Transverse colon (tissue), 4 donors: ENCODE results near the gene PRR30. TPM values are rescaled to one million over a fixed set of nuclear protein-coding genes. Genes with fewer than 3 reads are reported as not detected.

ENCODE experiments used
- DNase-seq: peaks from one replicate; pipeline ENCODE4 v3.0.0-alpha.2; 2019
- H3K27ac ChIP-seq, 4 donors: fragments of 200-600 bp; sonication (generic); 2 replicates each; pipeline ENCODE4 v1.5.1; 2016 to 2018; ENCODE audit warnings: inconsistent platforms in 4 of 4
- H3K27me3 ChIP-seq: fragments of 200-600 bp; sonication (generic); 2 replicates; pipeline ENCODE4 v1.5.1; 2017; ENCODE audit warnings: inconsistent platforms
- H3K36me3 ChIP-seq, 4 donors: fragments of 200-600 bp; sonication (generic); 2 replicates each; pipeline ENCODE4 v1.5.1; 2017 to 2019; ENCODE audit warnings: inconsistent platforms in 4 of 4
- H3K4me1 ChIP-seq, 4 donors: fragments of 200-600 bp; sonication (generic); 2 replicates each; pipeline ENCODE4 v1.5.1; 2017 to 2020; ENCODE audit warnings: inconsistent platforms in 4 of 4
- H3K4me3 ChIP-seq, 4 donors: fragments of 200-600 bp; sonication (generic); 1 replicate in 1 of 4; 2 replicates in 3 of 4; pipeline versions ENCODE4 v1.5.1 to v1.6.1; 2017 to 2019; ENCODE audit warnings: inconsistent platforms in 4 of 4
- H3K9me3 ChIP-seq, 2 donors: fragments of 200-600 bp; sonication (generic); 2 replicates each; pipeline ENCODE4 v1.5.1; 2017 to 2019; ENCODE audit warnings: inconsistent platforms in 2 of 2
- EP300 ChIP-seq: sonication (generic); formaldehyde crosslinking; IDR thresholded peaks from one replicate; pipeline ENCODE4 v1.6.1; 2017; ENCODE audit warnings: antibody characterized with exemption, low read depth
- POLR2A ChIP-seq: fragments of 450-650 bp; IDR thresholded peaks from one replicate; pipeline ENCODE4 v1.6.1; 2016; ENCODE audit warnings: antibody characterized with exemption, mild to moderate bottlenecking, moderate library complexity
- POLR2AphosphoS5 ChIP-seq, 3 donors: sonication (generic); formaldehyde crosslinking; IDR thresholded peaks; one replicate each; pipeline ENCODE4 v1.6.1; 2016; ENCODE audit warnings: antibody characterized with exemption in 3 of 3
- WGBS, 2 donors: methylation state at CpG; one replicate each; pipeline ENCODE4 v1.1.5; 2018; ENCODE audit warnings: low coverage in 1 of 2; 5-methylcytosine and 5-hydroxymethylcytosine counted together
- in situ Hi-C, 4 donors: fragments of 200-750 bp; cut with MboI; loops; one replicate each; pipeline versions ENCODE4 v1.15.0 to v1.15.1; 2017; ENCODE audit warnings: low sequenced_read_pairs in 3 of 4, low pct_ligation_motif_present in 1 of 4, low pct_unique_long_range_greater_than_20kb in 1 of 4
- intact Hi-C: fragments of 100-400 bp; cut with DNase I; formaldehyde crosslinking; loops from one replicate; pipeline ENCODE4 v1.15.1; 2023; ENCODE audit warnings: low total_unique reads
- total RNA-seq, 4 donors: library from RNA; depleted of rRNA; stranded (reverse); fragments of >200 nt; gene quantifications; one replicate each; pipeline ENCODE4 v1.1.0, GENCODE V29; 2016
- TF ChIP-seq, protein P1 (sequence below), 5 experiments: fragments of 200-600 bp in 3 of 5; fragments of 450-650 bp in 2 of 5; sonication (generic) in 3 of 5; IDR thresholded peaks; 1 replicate in 2 of 5; 2 replicates in 3 of 5; pipeline ENCODE4 v1.5.1; 2016 to 2017; ENCODE audit warnings: antibody characterized with exemption in 5 of 5, inconsistent platforms in 3 of 5, mild to moderate bottlenecking in 2 of 5, moderate library complexity in 1 of 5

PRR30 gene
- total RNA-seq, 4 donors from 2014 or later = not detected

DNA sequence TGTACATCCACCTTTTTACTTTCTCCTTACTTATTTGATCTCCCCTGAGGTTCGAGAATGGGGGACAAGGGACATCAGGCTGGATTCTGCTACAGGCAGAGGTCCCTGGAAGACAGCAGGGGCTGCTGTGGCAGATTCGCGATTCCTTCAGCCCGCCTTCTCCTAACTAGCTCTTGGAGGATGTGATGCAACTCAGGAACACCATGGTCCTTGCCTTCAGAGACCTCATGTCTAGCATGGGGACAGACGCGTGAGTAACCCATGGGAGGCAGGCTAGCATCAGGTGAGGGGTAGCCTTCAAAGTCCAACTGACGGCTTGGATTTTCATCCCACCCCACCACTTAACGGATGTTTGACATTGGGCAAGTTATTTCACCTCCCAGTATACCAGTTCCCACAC lies 8.7 kb upstream of the PRR30 start:
- Histone ChIP-seq H3K36me3 (no peaks in the 10 kb centered on the region), H3K27me3 (no peaks in the 10 kb centered on the region), H3K9me3 (no peaks in the 10 kb centered on the region), H3K27ac (no peak overlapping the region), H3K4me3 (no peak overlapping the region), H3K4me1 (no peaks in the 10 kb centered on the region)
- 80 to 93% methylated on average over 1 to 8 of the region's 8 CpGs for WGBS, 2 donors
- in situ Hi-C loops (no loop called here), intact Hi-C loops (no loop called here)
- DNase-seq = no peak
- no peak for TF ChIP-seq EP300
- TF ChIP-seq, protein P1, sequence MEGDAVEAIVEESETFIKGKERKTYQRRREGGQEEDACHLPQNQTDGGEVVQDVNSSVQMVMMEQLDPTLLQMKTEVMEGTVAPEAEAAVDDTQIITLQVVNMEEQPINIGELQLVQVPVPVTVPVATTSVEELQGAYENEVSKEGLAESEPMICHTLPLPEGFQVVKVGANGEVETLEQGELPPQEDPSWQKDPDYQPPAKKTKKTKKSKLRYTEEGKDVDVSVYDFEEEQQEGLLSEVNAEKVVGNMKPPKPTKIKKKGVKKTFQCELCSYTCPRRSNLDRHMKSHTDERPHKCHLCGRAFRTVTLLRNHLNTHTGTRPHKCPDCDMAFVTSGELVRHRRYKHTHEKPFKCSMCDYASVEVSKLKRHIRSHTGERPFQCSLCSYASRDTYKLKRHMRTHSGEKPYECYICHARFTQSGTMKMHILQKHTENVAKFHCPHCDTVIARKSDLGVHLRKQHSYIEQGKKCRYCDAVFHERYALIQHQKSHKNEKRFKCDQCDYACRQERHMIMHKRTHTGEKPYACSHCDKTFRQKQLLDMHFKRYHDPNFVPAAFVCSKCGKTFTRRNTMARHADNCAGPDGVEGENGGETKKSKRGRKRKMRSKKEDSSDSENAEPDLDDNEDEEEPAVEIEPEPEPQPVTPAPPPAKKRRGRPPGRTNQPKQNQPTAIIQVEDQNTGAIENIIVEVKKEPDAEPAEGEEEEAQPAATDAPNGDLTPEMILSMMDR (IDR thresholded peaks at IDR 0.05) = no peak
- TF ChIP-seq POLR2AphosphoS5 (IDR thresholded peaks at IDR 0.05) = no peak
- no peak for TF ChIP-seq POLR2A

DNA sequence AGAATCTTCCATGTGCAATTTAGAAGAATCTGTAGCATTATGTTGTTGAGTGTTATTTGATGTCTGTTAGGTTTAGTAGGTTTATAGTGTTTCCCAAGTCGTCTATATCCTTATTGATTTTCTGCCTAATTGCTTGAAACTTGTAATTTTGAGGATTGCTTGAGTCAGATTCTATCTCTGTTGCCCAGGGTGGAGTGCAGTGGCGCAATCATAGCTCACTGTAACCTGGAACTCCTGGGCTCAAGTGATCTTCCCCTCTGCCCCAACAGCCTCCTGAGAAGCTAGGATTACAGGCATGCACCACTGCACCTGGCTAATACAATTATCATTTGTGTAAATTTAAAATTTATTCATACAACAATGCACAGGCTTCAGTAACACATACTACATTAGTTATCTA lies 6.5 kb upstream of the PRR30 start:
- Histone ChIP-seq H3K9me3 (no peaks in the 10 kb centered on the region), H3K4me1 (no peaks in the 10 kb centered on the region), H3K27me3 (no peaks in the 10 kb centered on the region), H3K36me3 (no peaks in the 10 kb centered on the region), H3K4me3 (no peak overlapping the region), H3K27ac (no peak overlapping the region)
- TF ChIP-seq POLR2A = no peak
- TF ChIP-seq, protein P1 (IDR thresholded peaks at IDR 0.05) = no peak
- TF ChIP-seq EP300 = no peak
- TF ChIP-seq POLR2AphosphoS5 (IDR thresholded peaks at IDR 0.05) = no peak
- intact Hi-C loops (no loop called here), in situ Hi-C loops (no loop called here)
- WGBS, 2 donors = 40 to 70% methylated on average over 1 to 2 of the region's 2 CpGs
- no peak for DNase-seq

- intact Hi-C loops = no loop called here
- TF ChIP-seq POLR2AphosphoS5 (IDR thresholded peaks at IDR 0.05) (no peak), EP300 (no peak), POLR2A (no peak)
- TF ChIP-seq, protein P1 (IDR thresholded peaks at IDR 0.05) = no peak
- WGBS, 2 donors = 81% methylated on average over 1 of the region's 1 CpG; no CpG with 5 or more reads in 1 of the 2 donors
Observed at GRCh38 chr2:27143285-27143684, 4.1 kb upstream of the PRR30 start.

DNA sequence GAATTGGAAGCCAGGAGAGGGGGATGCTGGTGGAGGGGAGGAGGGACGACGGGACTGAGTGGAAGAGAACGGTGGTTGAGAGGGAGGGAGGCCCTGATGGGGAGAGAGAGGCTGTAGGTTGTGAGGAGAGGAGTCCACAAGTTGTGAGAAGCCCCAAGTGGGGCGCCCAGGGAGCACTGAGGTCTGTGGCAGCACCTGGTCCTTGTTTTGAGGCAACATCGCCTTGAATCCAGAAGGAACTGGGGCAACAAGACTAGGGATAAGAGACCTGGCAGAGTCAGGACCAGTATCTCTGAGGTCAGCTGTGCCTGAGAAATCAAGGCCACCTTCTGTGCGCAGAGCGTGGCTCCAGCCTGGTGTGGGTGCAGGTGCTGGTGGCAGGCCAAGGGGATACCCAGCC lies 1.1 kb downstream of the PRR30 start:
- TF ChIP-seq, protein P1 (IDR thresholded peaks at IDR 0.05) = no peak
- TF ChIP-seq POLR2AphosphoS5 (IDR thresholded peaks at IDR 0.05) = no peak
- no peak for TF ChIP-seq EP300
- TF ChIP-seq POLR2A = no peak

More at GRCh38 chr2:27143285-27143684, 4.1 kb upstream of the PRR30 start:
- Histone ChIP-seq H3K27me3 (no peaks in the 10 kb centered on the region), H3K4me1 (no peaks in the 10 kb centered on the region), H3K9me3 (no peaks in the 10 kb centered on the region), H3K4me3 (no peak overlapping the region), H3K36me3 (no peaks in the 10 kb centered on the region), H3K27ac (no peak overlapping the region)
- in situ Hi-C loops = no loop called here
- DNase-seq = no peak

More for the DNA sequence above, 1.1 kb downstream of the PRR30 start:
- Histone ChIP-seq H3K4me3 (no peak overlapping the region), H3K27me3 (no peaks in the 10 kb centered on the region), H3K36me3 (no peaks in the 10 kb centered on the region), H3K4me1 (peaks cover 6 to 12% (median 7%) of the 10 kb centered on the region in 4 donors), H3K27ac (no peak overlapping the region), H3K9me3 (no peaks in the 10 kb centered on the region)
- in situ Hi-C loops = no loop called here
- no peak for DNase-seq
- 66 to 84% methylated on average over 4 to 7 of the region's 7 CpGs for WGBS, 2 donors
- intact Hi-C loops = loop anchor here (10.0 kb wide), 1 partner anchor 77 kb away; the partner anchor contains the start of genes ATRAID, CAD and SLC5A6
